Glutamatergic neuron (in vitro differentiated cells): ENCODE data around the gene COG8. TPM values are rescaled to one million over a fixed set of nuclear protein-coding genes. Genes with fewer than 3 reads are reported as not detected.

Experiments used
- DNase-seq: peaks from one replicate; pipeline ENCODE4 v3.0.0; 2022
- H3K27ac Mint-ChIP-seq: one replicate; pipeline ENCODE4 v1.8.0; 2020; ENCODE audit warnings: mild to moderate bottlenecking, mixed read lengths, inconsistent platforms; ENCODE audit not compliant: unreplicated experiment
- H3K27me3 Mint-ChIP-seq: one replicate; pipeline ENCODE4 v1.8.0; 2020; ENCODE audit warnings: mild to moderate bottlenecking, moderate library complexity, mixed read lengths, inconsistent platforms; ENCODE audit not compliant: unreplicated experiment
- H3K36me3 Mint-ChIP-seq: one replicate; pipeline ENCODE4 v1.8.0; 2020; ENCODE audit warnings: mild to moderate bottlenecking, mixed read lengths, inconsistent platforms; ENCODE audit not compliant: unreplicated experiment
- H3K4me1 Mint-ChIP-seq: one replicate; pipeline ENCODE4 v1.8.0; 2020; ENCODE audit warnings: mild to moderate bottlenecking, low read depth, mixed read lengths, inconsistent platforms; ENCODE audit not compliant: unreplicated experiment
- H3K4me3 Mint-ChIP-seq: one replicate; pipeline ENCODE4 v1.8.0; 2020; ENCODE audit warnings: mild to moderate bottlenecking, mixed read lengths, inconsistent platforms; ENCODE audit not compliant: unreplicated experiment
- H3K9me3 Mint-ChIP-seq: one replicate; pipeline ENCODE4 v1.8.0; 2020; ENCODE audit warnings: mild to moderate bottlenecking, moderate library complexity, mixed read lengths, inconsistent platforms; ENCODE audit not compliant: unreplicated experiment
- CTCF ChIP-seq: fragments of 200-600 bp; sonication (generic); IDR thresholded peaks from one replicate; pipeline ENCODE4 v1.5.0; 2021; ENCODE audit not compliant: partially characterized antibody, unreplicated experiment
- total RNA-seq: library from RNA; stranded (reverse); fragmentation: NEBNext Ultra II Directional; extraction: Animal tissue kit (Norgen Biotek cat#: 25700); gene quantifications from one replicate; pipeline ENCODE4 v1.2.1, GENCODE V29; 2021; ENCODE audit not compliant: unreplicated experiment

Gene COG8
- total RNA-seq, 1 donor from 2014 or later = 51.2 TPM

GRCh38 chr16:69316595-69317034 lies 22.7 kb downstream of the COG8 start:
- TF ChIP-seq CTCF = no peak
- H3K9me3 Mint-ChIP-seq = peaks cover 11% of the 10 kb centered on the region
- H3K4me1 Mint-ChIP-seq = peaks cover 9% of the 10 kb centered on the region
- H3K4me3 Mint-ChIP-seq = no peak overlapping the region
- H3K27me3 Mint-ChIP-seq = peaks cover 10% of the 10 kb centered on the region
- H3K36me3 Mint-ChIP-seq = peaks cover 7% of the 10 kb centered on the region
- DNase-seq = no peak
- peak overlapping the region; percentile 83 for H3K27ac Mint-ChIP-seq

- peak overlapping the region; percentile 83 for H3K27ac Mint-ChIP-seq
- peaks cover 10% of the 10 kb centered on the region for H3K27me3 Mint-ChIP-seq
- H3K4me1 Mint-ChIP-seq = peaks cover 8% of the 10 kb centered on the region
- no peak for DNase-seq
- peaks cover 4% of the 10 kb centered on the region for H3K36me3 Mint-ChIP-seq
- H3K4me3 Mint-ChIP-seq = peak overlapping the region; percentile 52
- TF ChIP-seq CTCF = no peak
- H3K9me3 Mint-ChIP-seq = peaks cover 12% of the 10 kb centered on the region
Observed at GRCh38 chr16:69315486-69316311, 23.7 kb downstream of the COG8 start.

DNA sequence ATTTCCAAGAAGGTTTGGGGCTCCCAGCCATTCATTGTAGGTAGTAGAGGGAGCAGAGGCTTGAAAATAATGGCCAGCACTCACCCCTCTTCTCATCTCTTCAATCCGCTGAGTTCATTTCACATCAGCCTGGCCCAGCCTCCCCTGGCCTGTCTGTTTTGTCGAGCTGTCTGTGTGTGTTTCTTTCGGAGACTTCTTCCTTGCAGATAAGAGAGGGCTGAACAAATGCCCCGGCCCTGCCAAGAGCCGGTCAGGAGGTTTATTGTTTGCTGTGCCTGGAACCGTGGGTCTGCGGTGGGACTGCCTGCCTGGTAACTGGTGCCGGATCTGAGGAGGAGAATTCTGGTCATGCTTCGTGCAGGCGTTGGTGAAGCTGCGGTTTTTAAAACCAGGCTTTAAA lies 24.8 kb downstream of the COG8 start:
- Mint-ChIP-seq H3K9me3 (peaks cover 14% of the 10 kb centered on the region), H3K27ac (no peak overlapping the region), H3K27me3 (peaks cover 15% of the 10 kb centered on the region), H3K4me1 (peaks cover 12% of the 10 kb centered on the region), H3K36me3 (peaks cover 3% of the 10 kb centered on the region), H3K4me3 (no peak overlapping the region)
- no peak for DNase-seq
- TF ChIP-seq CTCF = no peak

- Mint-ChIP-seq H3K9me3 (peaks cover 14% of the 10 kb centered on the region), H3K36me3 (no peaks in the 10 kb centered on the region), H3K4me3 (peak overlapping the region; percentile 38)
Observed at GRCh38 chr16:69313469-69313868, 25.9 kb downstream of the COG8 start.

More at GRCh38 chr16:69313469-69313868, 25.9 kb downstream of the COG8 start:
- H3K27me3 Mint-ChIP-seq = peaks cover 15% of the 10 kb centered on the region
- no peak for DNase-seq
- H3K27ac Mint-ChIP-seq = no peak overlapping the region
- no peak for TF ChIP-seq CTCF
- H3K4me1 Mint-ChIP-seq = peaks cover 12% of the 10 kb centered on the region
